CD14-positive monocyte (primary cell): ENCODE results near the gene BRICD5. TPM values are rescaled to one million over a fixed set of nuclear protein-coding genes. Genes with fewer than 3 reads are reported as not detected.
A peak's percentile ranks its signal among the peaks of the same experiment; 100 is the strongest.

Experiments
- DNase-seq, 3 donors: peaks; one replicate each; pipeline ENCODE4 v3.0.0-alpha.2; 2011 to 2022
- H2AFZ ChIP-seq: 2 replicates; pipeline ENCODE4 v1.6.0; 2012; ENCODE audit warnings: mild to moderate bottlenecking, low read depth, low read length, inconsistent platforms; ENCODE audit not compliant: insufficient read depth, poor library complexity, severe bottlenecking
- H3K27ac ChIP-seq, 2 donors: 1 replicate in 1 of 2; 2 replicates in 1 of 2; pipeline ENCODE4 v1.5.1; 2012 to 2013; ENCODE audit warnings: low read length in 2 of 2, control low read depth in 1 of 2, inconsistent platforms in 1 of 2, low read depth in 1 of 2, mild to moderate bottlenecking in 1 of 2
- H3K27me3 ChIP-seq, 2 donors: one replicate each; pipeline versions ENCODE4 v1.6.0 to v1.6.1; 2011 to 2013; ENCODE audit warnings: low read length in 2 of 2; ENCODE audit not compliant: control insufficient read depth in 2 of 2, insufficient read depth in 2 of 2
- H3K36me3 ChIP-seq, 2 donors: replicated peaks in 1 of 2; 1 replicate in 1 of 2; 2 replicates in 1 of 2; pipeline versions ENCODE4 v1.5.1 to v1.6.1; 2012 to 2013; ENCODE audit warnings: low read length in 2 of 2, control low read depth in 1 of 2, inconsistent platforms in 1 of 2, mild to moderate bottlenecking in 1 of 2; ENCODE audit not compliant: insufficient read depth in 2 of 2, control insufficient read depth in 1 of 2
- H3K4me1 ChIP-seq, 2 donors: 1 replicate in 1 of 2; 2 replicates in 1 of 2; pipeline versions ENCODE4 v1.5.1 to v1.6.1; 2012 to 2013; ENCODE audit warnings: low read length in 2 of 2, control low read depth in 1 of 2, inconsistent platforms in 1 of 2, mild to moderate bottlenecking in 1 of 2, moderate library complexity in 1 of 2; ENCODE audit not compliant: insufficient read depth in 2 of 2, control insufficient read depth in 1 of 2
- H3K4me2 ChIP-seq: replicated peaks from 2 replicates; pipeline ENCODE3; 2012; ENCODE audit warnings: low read length, moderate library complexity, mild to moderate bottlenecking; ENCODE audit not compliant: poor library complexity, severe bottlenecking; ENCODE audit errors: extremely low read depth
- H3K4me3 ChIP-seq, 3 experiments: fragments of 200-600 bp in 1 of 3; sonication (generic) in 1 of 3; replicated peaks in 1 of 3; 1 replicate in 2 of 3; 2 replicates in 1 of 3; pipeline ENCODE4 v1.5.1; 2011 to 2013; ENCODE audit warnings: low read length in 3 of 3, mild to moderate bottlenecking in 3 of 3, control low read depth in 2 of 3, low read depth in 2 of 3, inconsistent platforms in 1 of 3, moderate library complexity in 1 of 3
- H3K79me2 ChIP-seq: 2 replicates; pipeline ENCODE4 v1.6.0; 2012; ENCODE audit warnings: mild to moderate bottlenecking, control low read depth, inconsistent platforms, low read length, moderate library complexity; ENCODE audit not compliant: insufficient read depth
- H3K9ac ChIP-seq: 2 replicates; pipeline ENCODE4 v1.6.0; 2017; ENCODE audit warnings: low read length, mild to moderate bottlenecking; ENCODE audit not compliant: insufficient read depth, poor library complexity, severe bottlenecking
- H3K9me3 ChIP-seq, 2 donors: replicated peaks in 1 of 2; 1 replicate in 1 of 2; 2 replicates in 1 of 2; pipeline versions ENCODE4 v1.5.1 to v1.6.1; 2012 to 2013; ENCODE audit warnings: low read length in 2 of 2, control low read depth in 1 of 2; ENCODE audit not compliant: control insufficient read depth in 1 of 2, insufficient read depth in 1 of 2
- H4K20me1 ChIP-seq: 2 replicates; pipeline ENCODE4 v1.6.0; 2012; ENCODE audit warnings: mild to moderate bottlenecking, low read length, control low read depth, moderate library complexity; ENCODE audit not compliant: insufficient read depth
- H3K27ac Mint-ChIP-seq, 7 donors: one replicate each; pipeline ENCODE4 v1.8.0; 2020; ENCODE audit warnings: mild to moderate bottlenecking in 7 of 7, mixed read lengths in 7 of 7, moderate library complexity in 6 of 7, inconsistent platforms in 2 of 7
- H3K27me3 Mint-ChIP-seq, 3 donors: one replicate each; pipeline ENCODE4 v1.8.0; 2021 to 2022; ENCODE audit warnings: low read depth in 3 of 3, mild to moderate bottlenecking in 3 of 3, mixed read lengths in 3 of 3, moderate library complexity in 3 of 3, inconsistent platforms in 1 of 3
- H3K36me3 Mint-ChIP-seq, 2 donors: one replicate each; pipeline ENCODE4 v1.8.0; 2020; ENCODE audit warnings: mixed read lengths in 2 of 2, inconsistent platforms in 1 of 2, mild to moderate bottlenecking in 1 of 2
- H3K4me1 Mint-ChIP-seq: one replicate; pipeline ENCODE4 v1.8.0; 2020; ENCODE audit warnings: mild to moderate bottlenecking, mixed read lengths
- H3K4me3 Mint-ChIP-seq, 2 donors: one replicate each; pipeline ENCODE4 v1.8.0; 2020; ENCODE audit warnings: mild to moderate bottlenecking in 2 of 2, mixed read lengths in 2 of 2, moderate library complexity in 1 of 2
- H3K9me3 Mint-ChIP-seq, 7 donors: one replicate each; pipeline ENCODE4 v1.8.0; 2020 to 2022; ENCODE audit warnings: mixed read lengths in 7 of 7, mild to moderate bottlenecking in 6 of 7, moderate library complexity in 6 of 7, inconsistent platforms in 2 of 7
- WGBS: methylation state at CpG from one replicate; pipeline ENCODE4 v1.1.5; 2013; ENCODE audit warnings: missing lambda C conversion rate; ENCODE audit not compliant: insufficient coverage; 5-methylcytosine and 5-hydroxymethylcytosine counted together
- intact Hi-C, 2 donors: fragments of 100-400 bp; cut with micrococcal nuclease; formaldehyde crosslinking; loops; one replicate each; pipeline versions ENCODE4 v1.15.0 to v1.15.1; 2023
- polyA plus RNA-seq, 3 donors: library from polyadenylated mRNA; depleted of rRNA in 1 of 3; unstranded in 2 of 3; stranded (reverse) in 1 of 3; fragments of 300-500 nt in 2 of 3; fragments of >200 nt in 1 of 3; fragmentation: Illumina TruSeq in 2 of 3; gene quantifications; 1 replicate in 2 of 3; 2 replicates in 1 of 3; pipeline ENCODE4 v1.2.3, GENCODE V29; 2012 to 2021
- TF ChIP-seq, protein P1 (sequence below): fragments of 200-600 bp; IDR thresholded peaks from one replicate; pipeline ENCODE4 v1.8.0; 2022; ENCODE audit warnings: antibody characterized with exemption, mild to moderate bottlenecking

The BRICD5 gene
- polyA plus RNA-seq, 3 donors, result 8.8 TPM; not detected in 2

DNA sequence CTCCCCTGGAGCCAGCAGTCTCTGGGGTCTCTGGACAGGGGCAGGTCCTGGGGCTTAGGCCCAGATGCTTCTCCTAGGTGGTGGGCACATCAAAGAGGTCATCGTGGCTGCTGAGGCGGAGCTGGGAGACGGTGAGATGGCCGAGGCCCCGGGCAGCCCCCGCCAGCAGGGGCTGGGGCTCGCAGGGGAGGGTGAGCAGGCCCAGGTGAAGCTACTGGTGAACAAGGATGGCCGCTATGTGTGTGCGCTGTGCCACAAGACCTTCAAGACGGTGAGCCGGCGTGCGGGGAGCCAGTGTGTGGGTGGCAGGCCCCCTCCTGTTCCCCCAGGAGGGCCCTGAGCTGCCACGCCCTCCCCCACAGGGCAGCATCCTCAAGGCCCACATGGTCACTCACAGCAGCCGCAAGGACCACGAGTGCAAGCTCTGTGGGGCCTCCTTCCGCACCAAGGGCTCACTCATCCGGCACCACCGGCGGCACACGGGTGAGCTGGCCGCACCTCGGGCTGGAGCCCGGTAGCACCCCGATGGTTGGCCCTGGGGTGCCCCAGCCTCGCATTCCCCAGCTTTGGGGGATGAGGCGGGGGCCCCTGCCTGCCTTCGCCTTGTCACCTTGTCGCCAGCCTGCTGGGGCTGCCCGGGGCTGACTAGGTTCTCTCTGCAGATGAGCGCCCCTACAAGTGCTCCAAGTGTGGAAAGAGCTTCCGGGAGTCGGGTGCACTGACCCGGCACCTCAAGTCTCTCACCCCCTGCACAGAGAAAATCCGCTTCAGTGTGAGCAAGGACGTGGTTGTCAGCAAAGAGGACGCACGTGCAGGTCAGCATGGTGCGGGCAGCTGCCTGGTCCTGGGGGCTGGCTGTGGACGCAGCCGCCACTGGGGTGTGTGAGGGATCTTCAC is 21.7 kb upstream of the BRICD5 start:
- Histone ChIP-seq H3K36me3 (peaks cover 72 to 79% of the 10 kb centered on the region in 2 donors), H2AFZ (no peak overlapping the region), H3K79me2 (peaks cover 6% of the 10 kb centered on the region), H3K9me3 (no peaks in the 10 kb centered on the region), H3K9ac (no peak overlapping the region), H3K27me3 (peaks cover 12 to 22% of the 10 kb centered on the region in 2 donors), H3K4me2 (no peak overlapping the region), H3K4me1 (peaks cover 5 to 6% of the 10 kb centered on the region in 2 donors), H3K27ac (no peak overlapping the region), H3K4me3 (no peak overlapping the region), H4K20me1 (peaks cover 18% of the 10 kb centered on the region)
- peaks cover 0 to 6% (median 0%) of the 10 kb centered on the region in 7 donors for H3K9me3 Mint-ChIP-seq
- TF ChIP-seq, protein P1, sequence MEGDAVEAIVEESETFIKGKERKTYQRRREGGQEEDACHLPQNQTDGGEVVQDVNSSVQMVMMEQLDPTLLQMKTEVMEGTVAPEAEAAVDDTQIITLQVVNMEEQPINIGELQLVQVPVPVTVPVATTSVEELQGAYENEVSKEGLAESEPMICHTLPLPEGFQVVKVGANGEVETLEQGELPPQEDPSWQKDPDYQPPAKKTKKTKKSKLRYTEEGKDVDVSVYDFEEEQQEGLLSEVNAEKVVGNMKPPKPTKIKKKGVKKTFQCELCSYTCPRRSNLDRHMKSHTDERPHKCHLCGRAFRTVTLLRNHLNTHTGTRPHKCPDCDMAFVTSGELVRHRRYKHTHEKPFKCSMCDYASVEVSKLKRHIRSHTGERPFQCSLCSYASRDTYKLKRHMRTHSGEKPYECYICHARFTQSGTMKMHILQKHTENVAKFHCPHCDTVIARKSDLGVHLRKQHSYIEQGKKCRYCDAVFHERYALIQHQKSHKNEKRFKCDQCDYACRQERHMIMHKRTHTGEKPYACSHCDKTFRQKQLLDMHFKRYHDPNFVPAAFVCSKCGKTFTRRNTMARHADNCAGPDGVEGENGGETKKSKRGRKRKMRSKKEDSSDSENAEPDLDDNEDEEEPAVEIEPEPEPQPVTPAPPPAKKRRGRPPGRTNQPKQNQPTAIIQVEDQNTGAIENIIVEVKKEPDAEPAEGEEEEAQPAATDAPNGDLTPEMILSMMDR, result no peak
- no peak for DNase-seq
- WGBS, result 95% methylated on average over 27 of the region's 41 CpGs
- peaks cover 55 to 74% of the 10 kb centered on the region in 2 donors for H3K36me3 Mint-ChIP-seq
- H3K4me1 Mint-ChIP-seq, result peaks cover 5% of the 10 kb centered on the region
- H3K27me3 Mint-ChIP-seq, result peaks cover 21 to 28% (median 22%) of the 10 kb centered on the region in 3 donors
- peak overlapping the region in 1 of 7 donors; percentile 66 for H3K27ac Mint-ChIP-seq
- no peak overlapping the region for H3K4me3 Mint-ChIP-seq
- intact Hi-C loops, result no loop called here

- H3K4me3 Mint-ChIP-seq, result no peak overlapping the region
- intact Hi-C loops, result no loop called here
- TF ChIP-seq, protein P1, result no peak
- H3K9ac ChIP-seq, result no peak overlapping the region
- H3K36me3 Mint-ChIP-seq, result peaks cover 57 to 80% of the 10 kb centered on the region in 2 donors
- H3K4me1 Mint-ChIP-seq, result peaks cover 11% of the 10 kb centered on the region
- peaks cover 15% of the 10 kb centered on the region for H3K79me2 ChIP-seq
- peaks cover 22% of the 10 kb centered on the region for H4K20me1 ChIP-seq
- H3K9me3 Mint-ChIP-seq, result peaks cover 0 to 6% (median 0%) of the 10 kb centered on the region in 7 donors
- H3K4me2 ChIP-seq, result no peak overlapping the region
- peaks cover 13 to 18% (median 13%) of the 10 kb centered on the region in 3 donors for H3K27me3 Mint-ChIP-seq
- DNase-seq, result no peak
- H3K27me3 ChIP-seq, result peaks cover 3 to 11% of the 10 kb centered on the region in 2 donors
- H3K27ac Mint-ChIP-seq, result peak overlapping the region in 1 of 7 donors; percentile 57
- H3K27ac ChIP-seq, result no peak overlapping the region
- no peak overlapping the region for H3K4me3 ChIP-seq
- 96% methylated on average over 26 of the region's 29 CpGs for WGBS
- peaks cover 0 to 3% of the 10 kb centered on the region in 2 donors for H3K4me1 ChIP-seq
- no peaks in the 10 kb centered on the region for H3K9me3 ChIP-seq
- H3K36me3 ChIP-seq, result peaks cover 72 to 84% of the 10 kb centered on the region in 2 donors
- no peak overlapping the region for H2AFZ ChIP-seq
Measured at GRCh38 chr16:2231016-2231931, 20.6 kb upstream of the BRICD5 start.
